Lower leg skin (tissue), 3 donors: ENCODE measurements around the gene GABRA6.

Experiments used
- CTCF ChIP-seq, 3 donors: fragments of 450-650 bp; IDR thresholded peaks; one replicate each; pipeline ENCODE4 v1.5.1; 2016; ENCODE audit warnings: antibody characterized with exemption in 3 of 3, mild to moderate bottlenecking in 3 of 3, moderate library complexity in 2 of 3
- POLR2A ChIP-seq, 2 donors: fragments of 450-650 bp; IDR thresholded peaks; one replicate each; pipeline ENCODE4 v1.6.1; 2016 to 2017; ENCODE audit warnings: antibody characterized with exemption in 2 of 2, mild to moderate bottlenecking in 1 of 2, moderate library complexity in 1 of 2

- TF ChIP-seq POLR2A (IDR thresholded peaks at IDR 0.05) (no peak), CTCF (IDR thresholded peaks at IDR 0.05) (no peak)
Measured at GRCh38 chr5:161660806-161661205, 24.7 kb upstream of the GABRA6 start.
